ENCODE measurements around the gene ARPC5. TPM values are rescaled to one million over a fixed set of nuclear protein-coding genes. Genes with fewer than 3 reads are reported as not detected.
A peak's percentile ranks its signal among the peaks of the same experiment; 100 is the strongest.

Gene ARPC5
- total RNA-seq, 1 experiment from 2014 or later, result 133 TPM

DNA sequence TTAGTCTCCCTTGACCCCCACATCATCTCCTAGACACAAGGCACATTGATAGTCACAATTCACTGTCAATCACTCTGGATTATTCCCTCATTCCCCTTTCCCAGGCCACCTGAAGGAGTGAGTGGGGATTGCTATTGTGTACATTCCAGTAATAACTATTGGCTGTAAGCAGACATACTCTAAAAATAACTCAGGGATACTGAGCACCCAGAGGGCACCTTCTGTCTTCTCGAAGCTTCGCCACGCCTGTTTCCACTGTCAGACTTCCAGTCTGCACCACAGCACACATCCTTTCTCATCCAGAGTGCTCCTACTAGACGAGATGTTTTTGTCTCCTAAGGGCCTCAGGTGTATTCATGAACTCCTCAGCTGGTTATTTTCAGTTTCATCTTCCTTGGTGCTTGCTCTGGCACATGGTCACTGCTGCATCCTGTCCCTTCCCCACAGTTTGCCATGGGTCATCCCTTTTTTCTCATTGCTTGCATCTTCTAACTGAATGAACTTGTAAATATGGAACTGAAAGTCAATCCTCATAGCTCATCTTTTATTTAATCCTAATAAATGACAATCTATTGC is 18.4 kb upstream of the ARPC5 start:
- no peaks in the 10 kb centered on the region for H3K27me3 ChIP-seq (ENCODE audit: control insufficient read depth, insufficient read depth, low read length)
- no peak overlapping the region for H3K4me3 ChIP-seq (ENCODE audit: insufficient read depth, low read depth, low read length)
- DNase-seq, result no peak
- no peaks in the 10 kb centered on the region for H3K36me3 ChIP-seq (replicated peaks; ENCODE audit: control insufficient read depth, insufficient read depth, low read length)

DNA sequence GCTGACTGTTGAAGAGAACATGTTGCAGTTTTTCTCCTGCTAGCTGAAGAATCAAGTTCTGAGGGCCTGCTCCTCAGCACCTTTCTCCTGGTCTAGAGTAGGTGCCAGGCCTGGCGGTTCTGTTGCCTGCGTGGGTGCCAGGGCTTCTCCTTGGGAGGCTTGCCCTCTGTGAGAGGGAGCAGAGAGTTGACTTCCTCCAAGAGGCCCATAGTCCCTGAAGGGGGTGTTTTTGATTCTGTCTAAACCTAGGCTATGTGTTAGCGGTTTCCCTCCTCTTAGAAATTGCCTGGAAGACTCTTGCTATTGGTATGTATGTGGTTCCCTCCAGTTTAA is 17.8 kb upstream of the ARPC5 start:
- DNase-seq, result no peak
- no peak overlapping the region for H3K4me3 ChIP-seq (ENCODE audit: insufficient read depth, low read depth, low read length)
- no peaks in the 10 kb centered on the region for H3K27me3 ChIP-seq (ENCODE audit: control insufficient read depth, insufficient read depth, low read length)
- no peaks in the 10 kb centered on the region for H3K36me3 ChIP-seq (replicated peaks; ENCODE audit: control insufficient read depth, insufficient read depth, low read length)

GRCh38 chr1:183652547-183653461 is 17.2 kb upstream of the ARPC5 start, which contains the start of gene APOBEC4:
TSS of gene APOBEC4 (minus strand) at chr1:183653316. CDS start at chr1:183648781, 4,535 bp downstream.
- Histone ChIP-seq H3K4me3 (ENCODE audit: insufficient read depth, low read depth, low read length) (no peak within 1 kb of the TSS), H3K36me3 (replicated peaks; ENCODE audit: control insufficient read depth, insufficient read depth, low read length) (no peaks in the 10 kb centered on the region), H3K27me3 (ENCODE audit: control insufficient read depth, insufficient read depth, low read length) (no peaks in the 10 kb centered on the region)
- DNase-seq, result no peak

DNA sequence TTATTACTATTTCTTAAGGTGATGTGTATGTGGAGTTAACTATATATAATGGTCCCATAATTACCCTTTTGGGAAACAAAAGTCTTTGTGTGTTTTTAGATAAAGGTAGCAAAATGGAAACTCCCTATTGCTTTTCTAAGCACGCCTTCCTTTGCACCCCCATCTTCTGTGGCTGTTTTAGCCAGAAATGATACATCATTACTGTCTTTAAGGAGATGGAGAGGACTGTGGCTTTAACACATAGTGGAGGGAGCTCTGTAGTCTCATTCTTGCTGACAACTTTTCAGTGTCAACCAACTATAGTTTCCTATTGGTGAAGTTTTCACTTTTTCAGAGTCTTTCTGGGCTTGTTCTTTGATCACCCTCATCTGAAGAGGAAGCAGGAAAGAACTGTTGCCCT is 16.5 kb upstream of the ARPC5 start:
- Histone ChIP-seq H3K4me3 (ENCODE audit: insufficient read depth, low read depth, low read length) (no peak overlapping the region), H3K36me3 (replicated peaks; ENCODE audit: control insufficient read depth, insufficient read depth, low read length) (no peaks in the 10 kb centered on the region), H3K27me3 (ENCODE audit: control insufficient read depth, insufficient read depth, low read length) (no peaks in the 10 kb centered on the region)
- no peak for DNase-seq

GRCh38 chr1:183651612-183652011 is 16.0 kb upstream of the ARPC5 start:
- H3K36me3 ChIP-seq (replicated peaks; ENCODE audit: control insufficient read depth, insufficient read depth, low read length), result no peaks in the 10 kb centered on the region
- no peaks in the 10 kb centered on the region for H3K27me3 ChIP-seq (ENCODE audit: control insufficient read depth, insufficient read depth, low read length)
- no peak for DNase-seq
- H3K4me3 ChIP-seq (ENCODE audit: insufficient read depth, low read depth, low read length), result no peak overlapping the region

- Histone ChIP-seq H3K36me3 (replicated peaks; ENCODE audit: control insufficient read depth, insufficient read depth, low read length) (no peaks in the 10 kb centered on the region), H3K4me3 (ENCODE audit: insufficient read depth, low read depth, low read length) (no peak overlapping the region), H3K27me3 (ENCODE audit: control insufficient read depth, insufficient read depth, low read length) (no peaks in the 10 kb centered on the region)
- no peak for DNase-seq
These were observed 12.5 kb upstream of the ARPC5 start for GRCh38 chr1:183648042-183648441.

- DNase-seq, result no peak
- H3K27me3 ChIP-seq (ENCODE audit: control insufficient read depth, insufficient read depth, low read length), result no peaks in the 10 kb centered on the region
- no peaks in the 10 kb centered on the region for H3K36me3 ChIP-seq (replicated peaks; ENCODE audit: control insufficient read depth, insufficient read depth, low read length)
- no peak overlapping the region for H3K4me3 ChIP-seq (ENCODE audit: insufficient read depth, low read depth, low read length)
These were observed 11.2 kb upstream of the ARPC5 start for GRCh38 chr1:183646776-183647175.

DNA sequence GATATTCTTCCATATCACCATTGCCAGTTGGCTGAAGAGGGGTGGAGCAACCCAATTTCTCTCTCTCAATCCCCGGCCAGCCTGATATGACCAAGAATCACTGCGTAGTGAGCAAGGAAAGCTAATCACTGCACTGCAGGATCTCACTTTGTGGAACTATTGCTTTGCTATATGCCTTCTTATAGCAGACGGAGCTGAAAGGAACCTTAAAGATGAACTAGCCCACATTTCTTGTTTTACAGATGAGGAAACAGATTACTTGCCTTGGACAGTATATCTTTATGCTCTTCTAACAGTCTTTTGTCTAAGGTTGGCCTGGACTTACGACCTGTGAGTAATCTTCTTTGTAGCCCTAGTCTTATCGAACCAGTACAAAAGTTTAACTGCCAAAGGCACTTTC is 9.9 kb upstream of the ARPC5 start:
- no peaks in the 10 kb centered on the region for H3K36me3 ChIP-seq (replicated peaks; ENCODE audit: control insufficient read depth, insufficient read depth, low read length)
- no peaks in the 10 kb centered on the region for H3K27me3 ChIP-seq (ENCODE audit: control insufficient read depth, insufficient read depth, low read length)
- DNase-seq, result no peak
- no peak overlapping the region for H3K4me3 ChIP-seq (ENCODE audit: insufficient read depth, low read depth, low read length)

- Histone ChIP-seq H3K4me3 (ENCODE audit: insufficient read depth, low read depth, low read length) (no peak overlapping the region), H3K36me3 (replicated peaks; ENCODE audit: control insufficient read depth, insufficient read depth, low read length) (no peaks in the 10 kb centered on the region), H3K27me3 (ENCODE audit: control insufficient read depth, insufficient read depth, low read length) (no peaks in the 10 kb centered on the region; the same call in 1 of the 2 replicates)
- DNase-seq, result no peak
These were observed 6.6 kb upstream of the ARPC5 start for GRCh38 chr1:183642166-183642565.

GRCh38 chr1:183640193-183640592 is 4.6 kb upstream of the ARPC5 start:
- Histone ChIP-seq H3K27me3 (ENCODE audit: control insufficient read depth, insufficient read depth, low read length) (peaks cover 8% of the 10 kb centered on the region; the same call in 1 of the 2 replicates), H3K4me3 (ENCODE audit: insufficient read depth, low read depth, low read length) (no peak overlapping the region), H3K36me3 (replicated peaks; ENCODE audit: control insufficient read depth, insufficient read depth, low read length) (no peaks in the 10 kb centered on the region)
- no peak for DNase-seq

DNA sequence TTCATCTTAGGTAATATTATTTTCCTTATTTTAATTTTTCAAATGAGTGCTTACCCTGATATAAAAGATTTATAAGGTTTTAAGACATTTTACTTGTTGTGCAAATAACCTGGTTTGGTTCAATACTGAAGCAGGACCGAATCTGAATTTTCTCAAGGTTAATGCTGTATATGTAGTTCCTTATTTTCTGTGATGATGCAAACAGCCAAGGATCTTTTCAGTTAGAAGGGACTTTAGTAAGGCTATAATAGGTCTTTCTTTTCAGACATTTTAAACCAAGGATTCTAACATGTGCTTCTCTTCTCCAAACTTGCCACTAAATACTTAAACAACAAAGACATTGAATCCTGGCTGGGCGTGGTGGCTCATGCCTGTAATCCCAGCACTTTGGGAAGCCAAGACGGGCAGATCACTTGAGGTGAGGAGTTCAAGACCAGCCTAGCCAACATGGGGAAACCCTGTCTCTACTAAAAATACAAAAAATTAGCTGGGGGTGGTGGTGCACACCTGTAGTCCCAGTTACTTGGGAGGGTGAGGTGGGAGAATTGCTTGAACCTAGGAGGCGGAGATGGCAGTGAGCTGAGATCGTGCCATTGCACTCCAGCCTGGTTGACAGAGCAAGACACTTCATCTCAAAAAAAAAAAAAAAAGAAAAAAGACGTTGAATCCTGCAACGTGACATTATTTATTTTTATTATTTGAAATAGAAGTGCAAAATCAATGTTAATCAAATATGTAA is 3.2 kb upstream of the ARPC5 start:
- no peak for DNase-seq
- no peaks in the 10 kb centered on the region for H3K36me3 ChIP-seq (replicated peaks; ENCODE audit: control insufficient read depth, insufficient read depth, low read length)
- peaks cover 8% of the 10 kb centered on the region; the same call in 1 of the 2 replicates for H3K27me3 ChIP-seq (ENCODE audit: control insufficient read depth, insufficient read depth, low read length)
- H3K4me3 ChIP-seq (ENCODE audit: insufficient read depth, low read depth, low read length), result no peak overlapping the region

DNA sequence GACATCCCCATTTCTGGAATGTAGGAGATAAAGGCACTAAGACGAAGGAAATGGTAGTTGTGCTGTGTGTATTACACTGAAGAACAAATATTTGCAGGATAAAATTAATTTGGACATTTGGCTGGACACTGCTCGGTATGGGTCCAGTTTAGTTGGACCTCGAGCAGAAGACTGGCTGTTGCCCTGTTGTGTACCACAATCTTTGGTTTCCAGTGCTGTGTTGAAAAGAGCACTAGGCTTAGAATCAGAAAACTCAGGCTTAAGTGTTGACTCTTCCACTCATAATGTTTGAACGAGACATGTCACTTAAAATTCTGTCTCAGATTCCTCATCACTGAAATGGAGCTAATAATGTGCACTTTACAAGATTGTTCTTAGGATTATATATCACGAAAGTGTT is 1.2 kb upstream of the ARPC5 start:
- no peak for DNase-seq
- Histone ChIP-seq H3K27me3 (ENCODE audit: control insufficient read depth, insufficient read depth, low read length) (peaks cover 8% of the 10 kb centered on the region; the same call in 1 of the 2 replicates), H3K36me3 (replicated peaks; ENCODE audit: control insufficient read depth, insufficient read depth, low read length) (no peaks in the 10 kb centered on the region), H3K4me3 (ENCODE audit: insufficient read depth, low read depth, low read length) (no peak overlapping the region)

DNA sequence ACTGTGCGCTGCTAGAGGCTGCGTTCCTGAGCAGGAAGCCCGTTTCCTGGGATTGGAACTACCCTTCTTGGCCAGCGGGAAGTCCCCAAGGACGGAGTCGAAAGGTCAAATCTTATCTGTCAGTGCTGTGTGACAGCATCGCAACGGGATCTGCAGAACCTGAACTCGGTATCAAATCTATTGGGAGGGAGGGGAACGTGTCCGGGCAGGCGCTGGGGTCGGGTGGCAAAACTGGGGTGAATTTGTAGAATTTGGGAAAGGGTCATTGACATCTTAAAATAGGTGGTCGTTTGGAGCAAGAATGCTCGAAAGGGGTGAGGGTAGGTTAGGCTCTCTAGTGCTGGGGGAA is 725 bp upstream of the ARPC5 start:
- DNase-seq, result no peak
- Histone ChIP-seq H3K36me3 (replicated peaks; ENCODE audit: control insufficient read depth, insufficient read depth, low read length) (no peaks in the 10 kb centered on the region), H3K4me3 (ENCODE audit: insufficient read depth, low read depth, low read length) (peak overlapping the region; percentile 95), H3K27me3 (ENCODE audit: control insufficient read depth, insufficient read depth, low read length) (peaks cover 8% of the 10 kb centered on the region; the same call in 1 of the 2 replicates)

DNA sequence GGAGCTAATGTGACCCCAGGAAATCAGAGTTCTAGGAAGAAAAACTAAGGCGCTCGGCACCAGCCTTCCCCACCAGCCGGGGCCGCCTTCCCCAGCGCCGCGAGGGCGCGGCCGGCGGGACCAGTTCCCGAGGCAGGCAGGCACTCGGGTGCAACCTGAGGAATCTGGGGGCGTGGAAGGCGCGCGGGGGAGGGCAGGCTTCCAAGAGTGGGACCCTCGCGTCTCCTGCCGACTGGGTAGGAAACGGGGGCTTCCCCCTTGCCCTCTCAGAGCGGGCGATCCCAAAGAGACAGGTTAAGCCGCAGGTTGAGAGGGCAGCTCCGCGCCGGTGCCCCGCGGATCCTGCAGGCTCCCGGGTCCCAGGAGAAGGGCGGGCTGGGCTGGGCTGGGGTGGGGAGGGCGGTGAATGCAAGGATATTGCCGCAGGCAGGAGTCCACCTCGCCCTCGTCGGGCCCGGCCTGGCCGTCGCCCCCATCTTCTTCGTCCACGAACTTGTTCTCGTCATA is 431 bp downstream of the ARPC5 start:
- Histone ChIP-seq H3K27me3 (ENCODE audit: control insufficient read depth, insufficient read depth, low read length) (peaks cover 8% of the 10 kb centered on the region; the same call in 1 of the 2 replicates), H3K4me3 (ENCODE audit: insufficient read depth, low read depth, low read length) (peak overlapping the region; percentile 95), H3K36me3 (replicated peaks; ENCODE audit: control insufficient read depth, insufficient read depth, low read length) (peaks cover 5% of the 10 kb centered on the region)
- peak; percentile 80 for DNase-seq

Data from H7 (cell line).